Fibroblast of lung (primary cell): ENCODE data around the gene PAFAH2. TPM values are rescaled to one million over a fixed set of nuclear protein-coding genes. Genes with fewer than 3 reads are reported as not detected.

Experiments used
- DNase-seq, 2 donors: peaks; one replicate each; pipeline versions ENCODE4 v3.0.0 to v3.0.0-alpha.2; 2010; ENCODE audit warnings: low read depth in 2 of 2
- H2AFZ ChIP-seq: 2 replicates; pipeline ENCODE4 v1.5.1; 2012; ENCODE audit warnings: low read length, control low read depth, inconsistent platforms
- H3K27ac ChIP-seq: 2 replicates; pipeline ENCODE4 v1.5.1; 2011; ENCODE audit warnings: low read length, control low read depth; ENCODE audit not compliant: insufficient read depth
- H3K27me3 ChIP-seq: 2 replicates; pipeline ENCODE4 v1.5.1; 2011; ENCODE audit warnings: mild to moderate bottlenecking, low read length; ENCODE audit not compliant: control insufficient read depth, insufficient read depth
- H3K36me3 ChIP-seq: 2 replicates; pipeline ENCODE4 v1.5.1; 2011; ENCODE audit warnings: low read length; ENCODE audit not compliant: control insufficient read depth, insufficient read depth
- H3K4me1 ChIP-seq: 2 replicates; pipeline ENCODE4 v1.5.1; 2011; ENCODE audit warnings: low read length; ENCODE audit not compliant: control insufficient read depth, insufficient read depth; ENCODE audit errors: extremely low read depth
- H3K4me2 ChIP-seq: 2 replicates; pipeline ENCODE4 v1.5.1; 2011; ENCODE audit warnings: low read length, control low read depth; ENCODE audit not compliant: insufficient read depth; ENCODE audit errors: extremely low read depth
- H3K4me3 ChIP-seq, 4 experiments: fragments of 200-600 bp in 1 of 4; sonication (generic) in 1 of 4; replicated peaks in 1 of 4; 2 replicates each; pipeline ENCODE4 v1.5.1; 2011 to 2016; ENCODE audit warnings: low read length in 4 of 4, low read depth in 3 of 4, mild to moderate bottlenecking in 3 of 4, control low read depth in 2 of 4, inconsistent platforms in 1 of 4, mixed read lengths in 1 of 4; ENCODE audit not compliant: insufficient read depth in 1 of 4; ENCODE audit errors: control extremely low read depth in 1 of 4
- H3K79me2 ChIP-seq: 2 replicates; pipeline ENCODE4 v1.5.1; 2012; ENCODE audit warnings: mild to moderate bottlenecking, low read length, inconsistent platforms; ENCODE audit not compliant: control insufficient read depth, insufficient read depth
- H3K9ac ChIP-seq: 2 replicates; pipeline ENCODE4 v1.5.1; 2011; ENCODE audit warnings: mild to moderate bottlenecking, low read length, control low read depth; ENCODE audit not compliant: insufficient read depth
- H3K9me3 ChIP-seq: 2 replicates; pipeline ENCODE4 v1.5.1; 2012; ENCODE audit warnings: low read depth, low read length; ENCODE audit not compliant: control insufficient read depth, insufficient read depth
- H4K20me1 ChIP-seq: 2 replicates; pipeline ENCODE4 v1.5.1; 2011; ENCODE audit warnings: low read length; ENCODE audit not compliant: control insufficient read depth, insufficient read depth; ENCODE audit errors: extremely low read depth
- CTCF ChIP-seq, 2 donors: IDR thresholded peaks in 1 of 2; conservative IDR thresholded peaks in 1 of 2; 1 replicate in 1 of 2; 2 replicates in 1 of 2; pipeline ENCODE4 v1.5.1; 2011 to 2012; ENCODE audit warnings: low read length in 2 of 2, control low read depth in 1 of 2, inconsistent platforms in 1 of 2, low read depth in 1 of 2, mild to moderate bottlenecking in 1 of 2
- EZH2 ChIP-seq: IDR thresholded peaks from 2 replicates; pipeline ENCODE4 v1.5.1; 2012; ENCODE audit warnings: low read length, control low read depth, mild to moderate bottlenecking; ENCODE audit errors: missing control alignments
- polyA plus RNA-seq, 2 donors: library from polyadenylated mRNA; depleted of rRNA in 1 of 2; stranded (reverse) in 1 of 2; unstranded in 1 of 2; fragments of >200 nt; gene quantifications; 2 replicates each; pipeline ENCODE4 v1.2.1, GENCODE V29; 2011 to 2012; ENCODE audit warnings: missing spikeins in 1 of 2
- total RNA-seq: library from RNA; depleted of rRNA; stranded (reverse); fragments of >200 nt; gene quantifications from 2 replicates; pipeline ENCODE4 v1.2.1, GENCODE V29; 2014

The PAFAH2 gene
- total and polyA plus RNA-seq, 2 donors (not counting 1 experiment from before 2014, with no cell fraction given) = 8.3 to 11.7 TPM

GRCh38 chr1:25959611-25960010 is 38.3 kb downstream of the PAFAH2 start:
- peak in 1 of 2 donors; percentile 74 for DNase-seq
- no peak overlapping the region for H3K4me3 ChIP-seq
- H3K4me1 ChIP-seq = no peaks in the 10 kb centered on the region
- H2AFZ ChIP-seq = no peak overlapping the region
- no peaks in the 10 kb centered on the region for H3K27me3 ChIP-seq
- no peaks in the 10 kb centered on the region for H3K79me2 ChIP-seq
- no peak overlapping the region for H3K9ac ChIP-seq
- H4K20me1 ChIP-seq = no peaks in the 10 kb centered on the region
- H3K9me3 ChIP-seq = no peaks in the 10 kb centered on the region
- no peak overlapping the region for H3K27ac ChIP-seq
- H3K4me2 ChIP-seq = no peak overlapping the region
- TF ChIP-seq CTCF (conservative IDR thresholded peaks at IDR 0.05 in 1 of 2, IDR thresholded peaks at IDR 0.05 in 1 of 2; ENCODE audit: low read depth in 1 of 2, low read length in 2 of 2) = no peak
- no peak for TF ChIP-seq EZH2
- H3K36me3 ChIP-seq = no peaks in the 10 kb centered on the region

GRCh38 chr1:25958465-25958864 is 39.4 kb downstream of the PAFAH2 start:
- no peak overlapping the region for H3K27ac ChIP-seq
- DNase-seq = peak; percentile 29 to 90
- H3K79me2 ChIP-seq = no peaks in the 10 kb centered on the region
- H3K9ac ChIP-seq = no peak overlapping the region
- H4K20me1 ChIP-seq = no peaks in the 10 kb centered on the region
- TF ChIP-seq CTCF (conservative IDR thresholded peaks at IDR 0.05 in 1 of 2, IDR thresholded peaks at IDR 0.05 in 1 of 2; ENCODE audit: low read depth in 1 of 2, low read length in 2 of 2) (no peak), EZH2 (no peak)
- no peak overlapping the region for H2AFZ ChIP-seq
- H3K4me2 ChIP-seq = no peak overlapping the region
- no peaks in the 10 kb centered on the region for H3K27me3 ChIP-seq
- H3K9me3 ChIP-seq = no peaks in the 10 kb centered on the region
- no peak overlapping the region for H3K4me3 ChIP-seq
- H3K4me1 ChIP-seq = no peaks in the 10 kb centered on the region
- H3K36me3 ChIP-seq = no peaks in the 10 kb centered on the region

- TF ChIP-seq CTCF (conservative IDR thresholded peaks at IDR 0.05 in 1 of 2, IDR thresholded peaks at IDR 0.05 in 1 of 2; ENCODE audit: low read depth in 1 of 2, low read length in 2 of 2) = no peak
- TF ChIP-seq EZH2 = no peak
- Histone ChIP-seq H3K4me2 (no peak overlapping the region), H3K4me1 (no peaks in the 10 kb centered on the region), H3K79me2 (no peaks in the 10 kb centered on the region), H3K9ac (no peak overlapping the region), H2AFZ (no peak overlapping the region), H3K27me3 (no peaks in the 10 kb centered on the region), H3K36me3 (no peaks in the 10 kb centered on the region), H3K27ac (no peak overlapping the region), H3K4me3 (no peak overlapping the region), H3K9me3 (no peaks in the 10 kb centered on the region), H4K20me1 (no peaks in the 10 kb centered on the region)
- no peak for DNase-seq
Observed at GRCh38 chr1:25955553-25955952, 42.3 kb downstream of the PAFAH2 start.
